RPMI7951 (cell line): Measurements from ENCODE around the gene SLC9A7. TPM values are rescaled to one million over a fixed set of nuclear protein-coding genes. Genes with fewer than 3 reads are reported as not detected.
"Not testable (repeated sequence)": the region's sequence is repeated elsewhere in the genome, so short reads cannot be mapped to it uniquely, and the experiment has no call there.

Source experiments
- DNase-seq: peaks from one replicate; pipeline ENCODE4 v3.0.0-alpha.2; 2012; ENCODE audit warnings: low read depth
- total RNA-seq: library from RNA; depleted of rRNA; stranded (reverse); fragments of >200 nt; shearing (Covaris generic); gene quantifications from 2 replicates; pipeline ENCODE4 v1.2.3, GENCODE V29; 2014

The SLC9A7 gene
- total RNA-seq, 1 experiment from 2014 or later = 19.6 TPM

- DNase-seq = no peak
Observed at GRCh38 chrX:46754586-46755061, 4.3 kb downstream of the SLC9A7 start.

DNA sequence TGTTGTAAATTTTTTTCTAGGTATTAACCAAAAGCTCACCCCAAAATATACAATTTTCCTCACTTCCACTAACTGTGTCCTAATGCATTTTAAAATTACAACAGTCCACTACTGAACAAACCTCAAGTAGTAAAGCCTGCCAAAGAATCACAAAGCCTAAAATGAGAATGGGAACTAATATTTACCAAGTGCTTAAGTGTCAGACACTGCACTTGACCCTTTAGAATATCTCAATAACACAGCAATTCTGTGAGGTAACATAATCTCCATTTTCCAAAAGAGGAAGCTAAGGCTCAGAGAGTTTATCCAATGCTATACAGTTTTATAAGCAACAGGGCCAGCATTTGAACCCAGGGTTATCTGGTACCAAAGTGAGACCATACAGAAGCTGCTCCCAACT, 4.9 kb downstream of the SLC9A7 start:
- DNase-seq = no peak

DNA sequence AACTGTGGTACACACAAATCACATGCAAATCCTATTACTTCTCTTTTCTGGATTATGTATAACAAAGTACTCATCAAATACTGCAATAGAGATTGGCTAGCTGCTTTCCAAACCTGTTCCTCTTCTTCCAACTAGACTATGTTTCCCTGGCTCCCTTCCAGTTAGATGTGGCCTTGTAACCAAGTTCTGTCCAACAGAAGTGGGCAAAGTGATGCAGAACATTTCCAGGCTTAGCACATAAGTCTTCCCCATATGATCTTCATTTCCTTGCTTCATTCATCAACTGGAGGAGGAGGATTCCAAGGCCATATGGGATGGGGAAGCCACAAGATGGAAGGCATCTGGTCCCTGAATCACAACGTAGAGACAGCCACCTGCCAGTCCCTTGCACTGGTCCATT, 8.0 kb downstream of the SLC9A7 start:
- DNase-seq = no peak

DNA sequence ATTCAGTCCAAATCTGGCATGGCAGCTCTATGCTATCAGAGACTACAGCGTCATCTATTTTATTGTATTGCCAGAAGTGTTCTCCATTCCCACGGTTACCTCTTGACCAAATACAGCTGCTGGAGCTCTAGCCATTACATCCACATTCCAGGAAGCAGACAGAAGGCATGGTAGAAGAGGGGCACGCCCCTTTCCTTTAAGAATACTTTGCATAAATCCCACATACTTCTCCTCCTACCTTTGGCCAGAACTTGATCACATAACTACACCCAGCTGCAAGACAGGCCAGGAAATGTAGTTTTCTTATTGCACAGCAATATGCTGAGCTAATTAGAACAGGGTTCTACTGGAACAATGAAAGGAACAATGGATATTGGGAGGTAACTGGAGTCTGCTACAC, 14.9 kb downstream of the SLC9A7 start:
- no peak for DNase-seq

GRCh38 chrX:46743046-46743445, 15.9 kb downstream of the SLC9A7 start:
- no peak for DNase-seq

- DNase-seq = no peak
Observed at GRCh38 chrX:46739736-46740135, 19.2 kb downstream of the SLC9A7 start.

- DNase-seq = no peak
Observed at GRCh38 chrX:46737462-46737861, 21.5 kb downstream of the SLC9A7 start.

DNA sequence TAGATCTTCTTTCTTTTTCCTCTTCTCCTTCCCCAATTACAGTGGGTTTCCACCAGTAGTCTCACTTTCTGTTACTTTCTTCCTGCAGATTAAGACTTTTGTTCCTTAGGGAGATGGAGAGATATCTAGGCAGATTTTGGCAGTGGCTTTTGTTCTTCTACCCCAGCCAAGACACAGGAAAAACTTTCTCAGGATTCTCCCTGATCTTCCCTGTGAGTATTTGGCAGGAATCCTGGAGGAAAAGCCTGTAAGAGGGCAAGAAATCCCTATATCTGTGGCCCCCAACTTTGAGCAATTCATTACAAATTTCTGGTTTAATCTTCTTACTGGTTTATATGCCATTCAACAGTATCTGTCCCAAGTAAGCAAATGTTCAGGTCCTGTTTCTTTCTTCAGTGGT, 21.9 kb downstream of the SLC9A7 start:
- DNase-seq = no peak

- no peak for DNase-seq
Observed at GRCh38 chrX:46735622-46736021, 23.3 kb downstream of the SLC9A7 start.

GRCh38 chrX:46733226-46733625, 25.7 kb downstream of the SLC9A7 start:
- DNase-seq = no peak

- no peak for DNase-seq
Observed at GRCh38 chrX:46730765-46731164, 28.2 kb downstream of the SLC9A7 start.

DNA sequence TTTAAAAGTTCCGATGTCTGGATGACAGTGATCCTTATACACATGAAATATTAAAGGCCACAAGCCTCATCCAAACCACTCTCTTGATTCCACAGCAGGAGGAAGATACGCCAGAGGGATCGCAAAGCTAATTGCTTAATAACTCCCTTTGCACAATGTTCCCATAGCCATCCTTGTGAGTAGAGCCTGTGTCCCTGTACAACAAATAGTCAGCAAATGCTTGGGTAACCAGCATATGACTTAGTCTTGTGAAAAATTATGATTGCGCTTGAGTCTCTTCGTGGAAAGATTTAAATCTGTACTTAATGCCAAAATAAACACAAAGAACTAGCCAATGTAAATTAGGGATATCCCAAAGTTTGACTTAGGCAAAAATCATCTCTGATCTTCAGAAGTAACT, 31.5 kb downstream of the SLC9A7 start:
- no peak for DNase-seq

GRCh38 chrX:46723569-46723927, 35.4 kb downstream of the SLC9A7 start:
- DNase-seq = not testable (repeated sequence)

- DNase-seq = peak; percentile 24
Observed at GRCh38 chrX:46722742-46723568, 36.0 kb downstream of the SLC9A7 start.

GRCh38 chrX:46716796-46717195, 42.1 kb downstream of the SLC9A7 start:
- no peak for DNase-seq

GRCh38 chrX:46715997-46716396, 42.9 kb downstream of the SLC9A7 start:
- DNase-seq = no peak

- no peak for DNase-seq
Observed at GRCh38 chrX:46715530-46715929, 43.4 kb downstream of the SLC9A7 start.

DNA sequence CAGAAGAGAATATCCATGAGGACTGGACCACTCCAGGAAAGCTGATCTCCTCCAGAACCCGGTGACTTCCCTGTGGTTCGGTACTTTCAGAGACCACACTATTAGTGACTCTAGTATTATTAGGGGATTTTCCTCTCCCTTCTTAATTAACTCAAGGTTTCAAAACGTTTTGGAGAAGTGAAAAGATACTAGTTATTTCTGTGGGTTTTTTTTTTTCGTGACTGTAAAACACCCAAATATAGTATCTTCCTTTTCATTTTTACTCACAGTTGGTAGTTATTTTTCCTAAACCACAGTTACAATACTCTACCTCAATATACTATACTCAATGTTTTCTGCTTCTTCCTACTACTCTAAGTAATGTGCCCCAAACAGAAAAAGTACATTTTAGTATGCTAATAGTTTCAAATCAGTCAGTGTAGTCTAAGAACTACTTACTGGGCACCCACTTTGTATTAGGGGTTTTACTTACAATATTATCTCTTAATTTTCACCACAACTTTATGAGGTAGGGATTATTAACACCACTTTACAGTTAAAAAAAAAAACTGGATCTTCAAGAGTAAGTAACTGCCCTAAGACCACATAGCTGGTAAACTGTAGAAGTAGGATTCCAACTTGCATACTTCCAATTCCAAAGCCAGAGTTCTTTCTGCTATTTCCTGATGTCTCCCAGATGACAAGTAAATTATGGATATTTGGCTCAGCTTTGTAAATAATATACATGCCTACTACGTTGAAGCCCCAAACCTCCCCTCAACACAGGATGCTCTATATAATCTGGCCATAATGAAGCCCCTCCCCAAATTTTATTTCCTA, 45.0 kb downstream of the SLC9A7 start:
- DNase-seq = no peak

- no peak for DNase-seq
Observed at GRCh38 chrX:46712764-46713163, 46.2 kb downstream of the SLC9A7 start.

- DNase-seq = no peak
Observed at GRCh38 chrX:46710927-46711623, 47.8 kb downstream of the SLC9A7 start.

DNA sequence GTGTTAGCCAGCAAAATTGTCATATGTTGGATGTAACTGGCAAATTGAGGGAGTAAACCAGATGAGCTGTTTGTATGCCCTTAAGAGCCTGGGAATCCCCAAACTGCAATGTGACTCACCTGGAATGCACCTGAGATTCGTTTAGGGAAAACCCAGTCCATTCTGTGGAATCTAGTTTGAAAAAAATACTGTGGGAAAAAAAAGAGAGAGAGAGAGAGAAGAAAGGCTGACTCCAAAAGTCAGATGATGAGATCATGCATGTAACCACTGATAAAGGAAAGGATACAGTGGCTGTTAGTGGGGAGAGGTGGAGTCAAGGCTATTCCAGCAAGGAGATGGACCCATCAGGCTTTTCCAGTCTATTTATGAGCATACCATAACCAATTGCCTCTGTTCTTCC, 48.5 kb downstream of the SLC9A7 start:
- peak; percentile 23 for DNase-seq

DNA sequence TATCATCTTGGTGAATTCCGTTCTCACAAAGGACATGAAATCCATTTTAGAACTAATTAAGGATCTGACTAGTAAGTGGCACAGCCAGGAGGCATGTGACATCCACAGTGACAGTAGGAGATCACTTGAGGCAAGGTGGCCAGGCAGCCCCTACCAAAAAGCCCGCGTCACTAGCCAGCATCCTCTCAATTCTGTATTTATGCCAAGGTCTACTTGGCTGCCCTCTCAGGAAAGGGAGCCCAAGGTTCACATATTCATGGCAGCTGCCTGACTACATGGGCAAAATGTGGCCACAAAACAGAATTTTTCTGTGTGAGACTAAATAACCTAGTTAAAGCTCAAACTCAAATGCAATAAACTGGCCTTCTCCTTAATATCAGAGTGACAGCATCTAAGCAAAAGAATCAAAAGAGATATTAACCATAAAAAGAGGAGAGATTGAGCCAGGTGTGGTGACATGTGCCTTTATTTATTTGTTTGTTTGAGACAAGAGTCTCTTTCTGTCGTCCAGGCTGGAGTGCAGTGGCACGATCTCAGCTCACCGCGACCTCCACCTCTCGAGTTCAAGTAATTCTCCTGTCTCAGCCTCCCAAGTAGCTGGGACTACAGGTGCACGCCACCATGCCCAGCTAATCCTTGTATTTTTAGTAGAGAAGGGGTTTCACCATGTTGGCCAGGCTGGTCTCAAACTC, 51.5 kb downstream of the SLC9A7 start:
- DNase-seq = no peak
